HT1080 (cell line): ENCODE data around the gene CYP2U1. TPM values are rescaled to one million over a fixed set of nuclear protein-coding genes. Genes with fewer than 3 reads are reported as not detected.
"Not testable (repeated sequence)": the region's sequence is repeated elsewhere in the genome, so short reads cannot be mapped to it uniquely, and the experiment has no call there.

Experiments
- DNase-seq: peaks from one replicate; pipeline ENCODE4 v3.0.0-alpha.2; 2015; ENCODE audit warnings: low read depth
- polyA plus RNA-seq, 2 experiments: library from polyadenylated mRNA; depleted of rRNA; stranded (reverse); fragments of >200 nt; gene quantifications; 2 replicates each; pipeline ENCODE4 v1.2.3, GENCODE V29; 2015
- total RNA-seq: library from RNA; depleted of rRNA; stranded (reverse); fragments of >200 nt; shearing (Covaris generic); gene quantifications from 2 replicates; pipeline ENCODE4 v1.2.3, GENCODE V29; 2014; rRNA removed

CYP2U1 gene
- 6.4 TPM in 2 replicates for total RNA-seq
- 3.2 and 4.0 TPM in 2 replicates for polyA plus RNA-seq (2015; cell fraction: cytosol; rRNA removed)
- 2.9 and 3.0 TPM in 2 replicates for polyA plus RNA-seq (2015; cell fraction: nucleus; rRNA removed)

GRCh38 chr4:107930821-107931774 is at the start of gene CYP2U1:
TSS of gene CYP2U1 (plus strand) at chr4:107931549. CDS start at chr4:107931644, 95 bp downstream.
- DNase-seq = peak; percentile 79

- DNase-seq = no peak
Observed at GRCh38 chr4:107885865-107886264, 45.5 kb upstream of the CYP2U1 start.

- DNase-seq = no peak
Observed at GRCh38 chr4:107888237-107888636, 43.1 kb upstream of the CYP2U1 start.

GRCh38 chr4:107890779-107891178 is 40.6 kb upstream of the CYP2U1 start:
- no peak for DNase-seq

- no peak for DNase-seq
Observed at GRCh38 chr4:107891299-107891698, 40.0 kb upstream of the CYP2U1 start.

- DNase-seq = no peak
Observed at GRCh38 chr4:107893171-107894137, 37.9 kb upstream of the CYP2U1 start.

GRCh38 chr4:107894138-107894603 is 37.2 kb upstream of the CYP2U1 start:
- no peak for DNase-seq

- DNase-seq = peak; percentile 99
Observed at GRCh38 chr4:107896158-107896645, 35.1 kb upstream of the CYP2U1 start.

- no peak for DNase-seq
Observed at GRCh38 chr4:107896646-107897045, 34.7 kb upstream of the CYP2U1 start.

- DNase-seq = no peak
Observed at GRCh38 chr4:107897823-107898222, 33.5 kb upstream of the CYP2U1 start.

- DNase-seq = no peak
Observed at GRCh38 chr4:107900067-107900466, 31.3 kb upstream of the CYP2U1 start.

GRCh38 chr4:107900508-107900907 is 30.8 kb upstream of the CYP2U1 start:
- no peak for DNase-seq

- no peak for DNase-seq
Observed at GRCh38 chr4:107901213-107901934, 30.0 kb upstream of the CYP2U1 start.

- no peak for DNase-seq
Observed at GRCh38 chr4:107902715-107903114, 28.6 kb upstream of the CYP2U1 start.

- DNase-seq = not testable (repeated sequence)
Observed at GRCh38 chr4:107905082-107905481, 26.3 kb upstream of the CYP2U1 start.

- DNase-seq = no peak
Observed at GRCh38 chr4:107906458-107907100, 24.8 kb upstream of the CYP2U1 start.

GRCh38 chr4:107908377-107908776 is 23.0 kb upstream of the CYP2U1 start:
- no peak for DNase-seq

GRCh38 chr4:107913283-107913899 is 18.0 kb upstream of the CYP2U1 start:
- peak; percentile 61 for DNase-seq

- DNase-seq = no peak
Observed at GRCh38 chr4:107915220-107915619, 16.1 kb upstream of the CYP2U1 start.

- DNase-seq = no peak
Observed at GRCh38 chr4:107916623-107917022, 14.7 kb upstream of the CYP2U1 start.
